Psoas muscle (tissue), 8 donors: Measurements from ENCODE around the gene MEI4. TPM values are rescaled to one million over a fixed set of nuclear protein-coding genes. Genes with fewer than 3 reads are reported as not detected.

Source experiments
- ATAC-seq, 4 donors: fragments of 200-7000 bp; cut with Tn5 transposase; one replicate each; pipeline ENCODE4 v1.9.1; 2020; ENCODE audit warnings: moderate library complexity in 3 of 4, mild to moderate bottlenecking in 2 of 4
- DNase-seq, 2 donors: peaks; one replicate each; pipeline ENCODE4 v3.0.0-alpha.2; 2020
- H3K27ac ChIP-seq: fragments of 200-600 bp; one replicate; pipeline ENCODE4 v1.8.0; 2022
- H3K27me3 ChIP-seq, 3 donors: fragments of 200-600 bp in 1 of 3; one replicate each; pipeline versions ENCODE4 v1.6.1 to v1.8.0; 2013 to 2022; ENCODE audit warnings: low read length in 2 of 3, mild to moderate bottlenecking in 2 of 3, moderate library complexity in 1 of 3; ENCODE audit not compliant: insufficient read depth in 3 of 3
- H3K36me3 ChIP-seq, 2 donors: fragments of 200-600 bp in 1 of 2; one replicate each; pipeline versions ENCODE4 v1.6.1 to v1.8.0; 2013 to 2022; ENCODE audit warnings: low read depth in 1 of 2, mild to moderate bottlenecking in 1 of 2, moderate library complexity in 1 of 2; ENCODE audit not compliant: insufficient read depth in 1 of 2
- H3K4me1 ChIP-seq: fragments of 200-600 bp; one replicate; pipeline ENCODE4 v1.8.0; 2022
- H3K4me3 ChIP-seq: fragments of 200-600 bp; one replicate; pipeline ENCODE4 v1.8.0; 2022; ENCODE audit warnings: mild to moderate bottlenecking
- H3K9me3 ChIP-seq: fragments of 200-600 bp; one replicate; pipeline ENCODE4 v1.8.0; 2022
- WGBS, 3 donors: extraction: QIAGEN DNeasy Blood & Tissue Kit; methylation state at CpG; one replicate each; pipeline versions ENCODE4 v1.1.6 to v1.1.7; 2013; 5-methylcytosine and 5-hydroxymethylcytosine counted together
- intact Hi-C, 2 donors: fragments of 100-400 bp; cut with DNase I; formaldehyde crosslinking; loops; one replicate each; pipeline versions ENCODE4 v1.11.0 to v1.14.2; 2022
- polyA plus RNA-seq, 3 donors: library from polyadenylated mRNA; stranded (reverse); fragments of 200-250 nt; gene quantifications; one replicate each; pipeline ENCODE4 v1.2.3, GENCODE V29; 2013
- total RNA-seq, 4 donors: library from RNA; stranded (reverse); fragmentation: NEBNext Ultra II Directional in 2 of 4; extraction: Animal tissue kit (Norgen Biotek cat#: 25700) in 2 of 4; gene quantifications; one replicate each; pipeline versions ENCODE4 v1.2.1 to v1.2.4, GENCODE V29; 2021 to 2023
- TF ChIP-seq, protein P1 (sequence below): fragments of 200-600 bp; IDR thresholded peaks from one replicate; pipeline ENCODE4 v1.8.0; 2022; ENCODE audit warnings: antibody characterized with exemption
- donor health status: healthy with polysubstance abuse.
- donor health status: DM: no; HTN: no; CAD: no; lungs with moderate emphysema.
- donor health status: Bipolar disorder and iron deficiency.
- donor health status: healthy.
- donor health status: DM: yes; HTN: yes; CAD: no.
- donor health status: DM: no; HTN: no; CAD: no.
- donor health status: DM: no; HTN: no; CAD: no.
- donor health status: DM: yes; HTN: yes; CAD: no.

MEI4 gene
- total and polyA plus RNA-seq, 7 donors: under 0.01 TPM; not detected in 6

DNA sequence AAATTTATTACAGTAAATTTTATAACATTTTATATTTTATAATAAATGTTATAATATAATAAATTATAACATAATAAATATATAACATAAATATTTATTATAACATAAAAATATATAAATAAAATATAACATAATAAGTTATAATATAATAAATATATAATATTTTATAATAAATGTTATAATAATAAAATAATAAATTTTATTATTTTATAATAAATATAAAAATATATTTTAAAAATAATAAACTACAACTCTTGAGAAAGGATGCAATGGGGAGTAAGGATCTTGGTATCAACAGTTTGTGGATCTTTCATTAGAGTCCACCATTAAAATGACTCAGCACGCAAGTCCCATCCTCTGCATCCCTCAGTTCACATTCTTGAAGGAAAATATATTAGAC lies 312.6 kb downstream of the MEI4 start:
- WGBS, 3 donors: 86 to 91% (median 89%) methylated on average over 1 of the region's 1 CpG
- intact Hi-C loops: no loop called here
- ATAC-seq (no peak), DNase-seq (no peak)
- no peak overlapping the region for H3K27ac ChIP-seq
- TF ChIP-seq, protein P1, sequence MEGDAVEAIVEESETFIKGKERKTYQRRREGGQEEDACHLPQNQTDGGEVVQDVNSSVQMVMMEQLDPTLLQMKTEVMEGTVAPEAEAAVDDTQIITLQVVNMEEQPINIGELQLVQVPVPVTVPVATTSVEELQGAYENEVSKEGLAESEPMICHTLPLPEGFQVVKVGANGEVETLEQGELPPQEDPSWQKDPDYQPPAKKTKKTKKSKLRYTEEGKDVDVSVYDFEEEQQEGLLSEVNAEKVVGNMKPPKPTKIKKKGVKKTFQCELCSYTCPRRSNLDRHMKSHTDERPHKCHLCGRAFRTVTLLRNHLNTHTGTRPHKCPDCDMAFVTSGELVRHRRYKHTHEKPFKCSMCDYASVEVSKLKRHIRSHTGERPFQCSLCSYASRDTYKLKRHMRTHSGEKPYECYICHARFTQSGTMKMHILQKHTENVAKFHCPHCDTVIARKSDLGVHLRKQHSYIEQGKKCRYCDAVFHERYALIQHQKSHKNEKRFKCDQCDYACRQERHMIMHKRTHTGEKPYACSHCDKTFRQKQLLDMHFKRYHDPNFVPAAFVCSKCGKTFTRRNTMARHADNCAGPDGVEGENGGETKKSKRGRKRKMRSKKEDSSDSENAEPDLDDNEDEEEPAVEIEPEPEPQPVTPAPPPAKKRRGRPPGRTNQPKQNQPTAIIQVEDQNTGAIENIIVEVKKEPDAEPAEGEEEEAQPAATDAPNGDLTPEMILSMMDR: no peak
- no peaks in the 10 kb centered on the region for H3K27me3 ChIP-seq
- H3K36me3 ChIP-seq: no peaks in the 10 kb centered on the region
- H3K4me1 ChIP-seq: no peaks in the 10 kb centered on the region
- H3K9me3 ChIP-seq: peaks cover 9% of the 10 kb centered on the region
- no peak overlapping the region for H3K4me3 ChIP-seq

DNA sequence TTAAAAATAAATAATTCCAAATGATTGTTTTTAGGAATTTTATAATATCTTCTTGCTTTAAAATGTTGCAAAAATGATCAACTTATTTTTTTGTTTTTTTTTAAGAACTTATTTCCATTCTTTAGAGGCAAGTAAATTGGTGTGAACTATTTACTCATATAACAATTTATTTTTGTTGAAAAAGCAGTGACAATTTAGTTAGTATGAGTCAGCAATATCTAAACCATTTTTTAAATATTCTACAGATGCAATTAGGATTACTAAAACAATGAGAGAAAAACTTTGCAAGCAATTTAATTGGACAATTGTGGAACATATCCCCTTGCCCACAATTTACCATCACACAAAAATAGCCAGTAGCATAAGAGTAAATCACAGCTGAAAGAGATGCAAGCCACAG lies 319.5 kb downstream of the MEI4 start:
- Histone ChIP-seq H3K27ac (no peak overlapping the region), H3K4me1 (no peaks in the 10 kb centered on the region), H3K36me3 (no peaks in the 10 kb centered on the region), H3K9me3 (no peaks in the 10 kb centered on the region), H3K4me3 (no peak overlapping the region), H3K27me3 (no peaks in the 10 kb centered on the region)
- DNase-seq: no peak
- TF ChIP-seq, protein P1: no peak
- intact Hi-C loops: no loop called here
- no peak for ATAC-seq

Other genes with a start within 250 kb of the MEI4 start
- gene HTR1B, start 189.5 kb upstream of the MEI4 start, total RNA-seq: not detected
- under 1 TPM in 1 of 3 donors, not detected in 2; 0.01 TPM for gene HTR1B, start 189.5 kb upstream of the MEI4 start, polyA plus RNA-seq